CD4-positive, alpha-beta T cell treated with Interleukin-6 at 100 ng/mL for 8 hours (primary cell): ENCODE results near the gene LCE1E.

Source experiments
- DNase-seq: peaks from one replicate; pipeline ENCODE4 v3.0.0-alpha.2; 2020; ENCODE audit warnings: mixed read lengths, low spot score

Gene LCE1E

GRCh38 chr1:152786077-152786476 lies at the start of gene LCE1E:
TSS of gene LCE1E (plus strand) at chr1:152786257. CDS start at chr1:152787300, 1,043 bp downstream.
- no peak for DNase-seq

- DNase-seq = no peak
Observed at GRCh38 chr1:152737997-152738396, 48.1 kb upstream of the LCE1E start.

GRCh38 chr1:152739841-152740240 lies 46.2 kb upstream of the LCE1E start:
- no peak for DNase-seq

- no peak for DNase-seq
Observed at GRCh38 chr1:152741656-152742055, 44.4 kb upstream of the LCE1E start.

- no peak for DNase-seq
Observed at GRCh38 chr1:152743371-152744145, 42.5 kb upstream of the LCE1E start.

- no peak for DNase-seq
Observed at GRCh38 chr1:152745289-152745704, 40.8 kb upstream of the LCE1E start.

- no peak for DNase-seq
Observed at GRCh38 chr1:152745765-152746444, 40.2 kb upstream of the LCE1E start.

- no peak for DNase-seq
Observed at GRCh38 chr1:152747831-152748230, 38.2 kb upstream of the LCE1E start.

GRCh38 chr1:152752225-152752624 lies 33.8 kb upstream of the LCE1E start:
- DNase-seq = no peak

- DNase-seq = no peak
Observed at GRCh38 chr1:152753586-152753985, 32.5 kb upstream of the LCE1E start.

GRCh38 chr1:152756872-152757271 lies 29.2 kb upstream of the LCE1E start:
- no peak for DNase-seq

GRCh38 chr1:152757747-152758146 lies 28.3 kb upstream of the LCE1E start, which contains the start of gene KPRP:
TSS of gene KPRP (plus strand) at chr1:152758025. CDS start at chr1:152759589, 1,564 bp downstream.
- no peak for DNase-seq

- no peak for DNase-seq
Observed at GRCh38 chr1:152758636-152759035, 27.4 kb upstream of the LCE1E start.

GRCh38 chr1:152759453-152760173 lies 26.4 kb upstream of the LCE1E start:
- DNase-seq = no peak

GRCh38 chr1:152760551-152761190 lies 25.4 kb upstream of the LCE1E start:
- DNase-seq = no peak

- DNase-seq = no peak
Observed at GRCh38 chr1:152761609-152762213, 24.3 kb upstream of the LCE1E start.

- DNase-seq = no peak
Observed at GRCh38 chr1:152768847-152769533, 17.1 kb upstream of the LCE1E start.

- DNase-seq = no peak
Observed at GRCh38 chr1:152770411-152770810, 15.6 kb upstream of the LCE1E start.

GRCh38 chr1:152774875-152775274 lies 11.2 kb upstream of the LCE1E start, which contains the start of gene LCE1F:
TSS of gene LCE1F (plus strand) at chr1:152775140. CDS start at chr1:152776372, 1,232 bp downstream.
- DNase-seq = no peak

- no peak for DNase-seq
Observed at GRCh38 chr1:152776361-152776760, 9.7 kb upstream of the LCE1E start.

GRCh38 chr1:152777510-152778137 lies 8.4 kb upstream of the LCE1E start:
- no peak for DNase-seq
